HCT116 (cell line): Measurements from ENCODE around the gene GPR180. TPM values are rescaled to one million over a fixed set of nuclear protein-coding genes. Genes with fewer than 3 reads are reported as not detected.

Source experiments
- ATAC-seq: fragments of 200-7000 bp; cut with Tn5 transposase; 2 replicates; pipeline ENCODE4 v1.9.1; 2020; ENCODE audit warnings: mild to moderate bottlenecking, moderate library complexity
- BruUV-seq: library from RNA; stranded (reverse); fragments of 400-500 nt; replicated peaks from 2 replicates; lab custom pipeline; 2021; lab: Mats Ljungman, UMichigan
- CTCF ChIA-PET: fragments of 300-600 bp; sonication (Branson Sonifier 250); formaldehyde crosslinking; loops from one replicate; lab custom pipeline; 2021; ENCODE audit warnings: antibody characterized with exemption; lab: Charles Lee
- POLR2A ChIA-PET: fragments of 300-600, 350-600 bp; sonication (Branson Sonifier 250); formaldehyde crosslinking; loops from one replicate; lab custom pipeline; 2021; ENCODE audit warnings: antibody characterized with exemption; lab: Charles Lee
- RAD21 ChIA-PET, 2 experiments: fragments of 300-600 bp; sonication (Branson Sonifier 250); formaldehyde crosslinking; loops; one replicate each; lab custom pipeline; 2023; ENCODE audit warnings: low total read pairs in 2 of 2; ENCODE audit not compliant: uncharacterized antibody in 2 of 2, unreplicated experiment in 2 of 2, low non-redundant PET in 1 of 2; lab: Charles Lee
- DNase-seq: peaks from one replicate; pipeline ENCODE4 v3.0.0-alpha.2; 2010; ENCODE audit warnings: low read depth, low spot score
- H2AFZ ChIP-seq: fragments of 200-600 bp; shearing (Covaris generic), sonication (generic); 2 replicates; pipeline ENCODE4 v1.6.1; 2017; ENCODE audit warnings: low read depth, mixed run types, mixed read lengths, antibody characterized with exemption, low read length; ENCODE audit not compliant: poor library complexity, severe bottlenecking
- H3K27ac ChIP-seq: 2 replicates; pipeline ENCODE4 v1.5.1; 2012; ENCODE audit warnings: low read depth, low read length
- H3K27me3 ChIP-seq: fragments of 200-600 bp; sonication (generic); 2 replicates; pipeline ENCODE4 v1.6.1; 2016; ENCODE audit warnings: mixed run types, low read length, mixed read lengths; ENCODE audit not compliant: insufficient read depth
- H3K36me3 ChIP-seq, 2 experiments: fragments of 200-500 bp in 1 of 2; fragments of 200-600 bp in 1 of 2; sonication (Bioruptor generic) in 1 of 2; sonication (generic) in 1 of 2; 2 replicates each; pipeline versions ENCODE4 v1.5.1 to v1.6.1; 2014 to 2016; ENCODE audit warnings: low read length in 2 of 2, inconsistent platforms in 1 of 2, mixed read lengths in 1 of 2, mixed run types in 1 of 2; ENCODE audit not compliant: insufficient read depth in 2 of 2, control insufficient read depth in 1 of 2
- H3K4me1 ChIP-seq, 2 experiments: fragments of 200-600 bp in 1 of 2; sonication (generic) in 1 of 2; 2 replicates each; pipeline versions ENCODE4 v1.5.1 to v1.6.1; 2012 to 2017; ENCODE audit warnings: low read length in 2 of 2, inconsistent platforms in 1 of 2, mild to moderate bottlenecking in 1 of 2, mixed read lengths in 1 of 2, mixed run types in 1 of 2, moderate library complexity in 1 of 2; ENCODE audit not compliant: insufficient read depth in 2 of 2, control insufficient read depth in 1 of 2
- H3K4me2 ChIP-seq: fragments of 200-600 bp; sonication (generic); 2 replicates; pipeline ENCODE4 v1.6.1; 2017; ENCODE audit warnings: mixed run types, low read length, mixed read lengths
- H3K4me3 ChIP-seq, 2 experiments: fragments of 200-600 bp in 1 of 2; sonication (generic) in 1 of 2; replicated peaks in 1 of 2; 2 replicates each; pipeline ENCODE4 v1.5.1; 2011 to 2016; ENCODE audit warnings: low read length in 2 of 2, control low read depth in 1 of 2, low read depth in 1 of 2, mild to moderate bottlenecking in 1 of 2, mixed read lengths in 1 of 2, mixed run types in 1 of 2
- H3K79me2 ChIP-seq: fragments of 200-600 bp; sonication (generic); 2 replicates; pipeline ENCODE4 v1.6.1; 2017; ENCODE audit warnings: mild to moderate bottlenecking, mixed run types, low read length, moderate library complexity, mixed read lengths; ENCODE audit not compliant: insufficient read depth
- H3K9ac ChIP-seq: fragments of 200-600 bp; sonication (generic); 2 replicates; pipeline ENCODE4 v1.6.1; 2016; ENCODE audit warnings: low read length, mixed read lengths
- H3K9me2 ChIP-seq: fragments of 200-600 bp; sonication (generic), shearing (Covaris generic); 2 replicates; pipeline ENCODE4 v1.6.1; 2017; ENCODE audit warnings: mixed run types, mild to moderate bottlenecking, moderate library complexity; ENCODE audit not compliant: insufficient read depth
- H3K9me3 ChIP-seq, 2 experiments: fragments of 200-500 bp in 1 of 2; fragments of 200-600 bp in 1 of 2; sonication (Bioruptor generic) in 1 of 2; sonication (generic) in 1 of 2; 2 replicates each; pipeline ENCODE4 v1.6.1; 2014 to 2017; ENCODE audit warnings: low read length in 2 of 2, mixed read lengths in 2 of 2, inconsistent platforms in 1 of 2, low read depth in 1 of 2, mild to moderate bottlenecking in 1 of 2, mixed run types in 1 of 2, moderate library complexity in 1 of 2; ENCODE audit not compliant: control insufficient read depth in 1 of 2, insufficient read depth in 1 of 2
- H4K20me1 ChIP-seq: fragments of 200-600 bp; sonication (generic), shearing (Covaris generic); 2 replicates; pipeline ENCODE4 v1.6.1; 2017; ENCODE audit warnings: mixed run types, mild to moderate bottlenecking, moderate library complexity; ENCODE audit not compliant: insufficient read depth
- CBX3 ChIP-seq: IDR thresholded peaks from 2 replicates; pipeline ENCODE4 v1.6.1; 2012; ENCODE audit warnings: low read depth
- CEBPB ChIP-seq: IDR thresholded peaks from 2 replicates; pipeline ENCODE4 v1.6.1; 2012; ENCODE audit warnings: low read depth
- EGR1 ChIP-seq: IDR thresholded peaks from 2 replicates; pipeline ENCODE4 v1.6.1; 2012; ENCODE audit warnings: low read depth
- EZH2phosphoT487 ChIP-seq: fragments of 200-600 bp; IDR thresholded peaks from 2 replicates; pipeline ENCODE4 v1.6.1; 2018; ENCODE audit warnings: antibody characterized with exemption, borderline replicate concordance
- JUND ChIP-seq: IDR thresholded peaks from 2 replicates; pipeline ENCODE4 v1.6.1; 2012
- POLR2A ChIP-seq: IDR thresholded peaks from 2 replicates; pipeline ENCODE4 v1.7.0; 2011; ENCODE audit warnings: borderline replicate concordance; ENCODE audit not compliant: insufficient read depth, insufficient read length; ENCODE audit errors: extremely low read depth
- SIN3A ChIP-seq: IDR thresholded peaks from 2 replicates; pipeline ENCODE4 v1.6.1; 2012; ENCODE audit warnings: low read depth
- YY1 ChIP-seq: IDR thresholded peaks from 2 replicates; pipeline ENCODE4 v1.6.1; 2011; ENCODE audit warnings: low read length, low read depth, moderate library complexity, mild to moderate bottlenecking; ENCODE audit not compliant: insufficient replicate concordance; ENCODE audit errors: extremely low read depth
- ZFX ChIP-seq: fragments of 450-650 bp; IDR thresholded peaks from 2 replicates; pipeline ENCODE4 v1.6.1; 2017
- intact Hi-C: fragments of 100-400 bp; cut with micrococcal nuclease; formaldehyde crosslinking; loops from 2 replicates; pipeline ENCODE4 v1.10.0; 2022
- total RNA-seq: library from RNA; stranded (reverse); gene quantifications from one replicate; pipeline ENCODE4 v1.2.1, GENCODE V29; 2021; ENCODE audit not compliant: unreplicated experiment
- TF ChIP-seq, protein P1 (sequence below): IDR thresholded peaks from 2 replicates; pipeline ENCODE4 v1.6.1; 2012
- TF ChIP-seq, protein P2 (sequence below), 3 experiments: fragments of 200-600 bp in 1 of 3; sonication (generic) in 1 of 3; IDR thresholded peaks in 2 of 3; conservative IDR thresholded peaks in 1 of 3; 2 replicates each; pipeline ENCODE4 v1.5.1; 2012 to 2017; ENCODE audit warnings: low read depth in 2 of 3, low read length in 2 of 3, antibody characterized with exemption in 1 of 3, borderline replicate concordance in 1 of 3, control low read depth in 1 of 3, mild to moderate bottlenecking in 1 of 3, mixed read lengths in 1 of 3, mixed run types in 1 of 3, moderate library complexity in 1 of 3; ENCODE audit not compliant: insufficient read depth in 1 of 3
- TF ChIP-seq, protein P3 (sequence below): IDR thresholded peaks from 2 replicates; pipeline ENCODE4 v1.6.1; 2012
- TF ChIP-seq, protein P4 (sequence below): IDR thresholded peaks from 2 replicates; pipeline ENCODE4 v1.6.1; 2012; ENCODE audit warnings: low read depth

Gene GPR180
- total RNA-seq, 1 experiment from 2014 or later, result 6.4 TPM

DNA sequence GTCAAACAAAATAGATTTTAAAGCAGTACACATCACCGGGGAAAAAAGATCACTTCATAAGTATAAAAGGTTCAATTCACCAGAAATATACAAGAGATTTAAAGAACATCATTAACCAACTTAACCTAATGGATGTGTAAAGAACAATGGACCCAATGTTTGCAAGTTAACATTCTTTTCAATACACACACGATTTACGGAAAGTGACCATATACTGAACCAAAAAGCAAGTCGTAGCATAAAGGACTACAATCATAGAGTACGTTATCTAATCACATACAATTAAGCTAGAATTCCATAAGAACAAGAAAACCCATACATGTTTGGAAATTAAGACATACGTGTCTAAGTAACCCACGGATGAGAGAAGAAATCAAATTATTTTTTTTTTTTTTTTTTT, 15.3 kb upstream of the GPR180 start:
- Histone ChIP-seq H4K20me1 (no peaks in the 10 kb centered on the region; the same call in 1 of the 2 replicates), H3K9me3 (no peaks in the 10 kb centered on the region), H3K9ac (no peak overlapping the region), H3K36me3 (peaks cover 31 to 36% of the 10 kb centered on the region in 2 experiments), H2AFZ (no peak overlapping the region), H3K27me3 (no peaks in the 10 kb centered on the region), H3K79me2 (peaks cover 66% of the 10 kb centered on the region), H3K4me3 (no peak overlapping the region), H3K9me2 (no peaks in the 10 kb centered on the region), H3K27ac (no peak overlapping the region), H3K4me1 (no peaks in the 10 kb centered on the region), H3K4me2 (no peak overlapping the region)
- ChIA-PET RAD21 (no interaction called here), CTCF (no interaction called here), POLR2A (interaction anchor here (2.0 kb wide), 1 partner anchor 10 kb away, joined by 7 read pairs; the partner anchor contains the start of gene TGDS)
- intact Hi-C loops, result no loop called here
- TF ChIP-seq SIN3A (no peak), POLR2A (no peak), JUND (no peak), CEBPB (no peak), EGR1 (no peak), YY1 (no peak), CBX3 (no peak), EZH2phosphoT487 (no peak), ZFX (no peak)
- TF ChIP-seq, protein P1, sequence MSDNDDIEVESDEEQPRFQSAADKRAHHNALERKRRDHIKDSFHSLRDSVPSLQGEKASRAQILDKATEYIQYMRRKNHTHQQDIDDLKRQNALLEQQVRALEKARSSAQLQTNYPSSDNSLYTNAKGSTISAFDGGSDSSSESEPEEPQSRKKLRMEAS, result no peak
- TF ChIP-seq, protein P2, sequence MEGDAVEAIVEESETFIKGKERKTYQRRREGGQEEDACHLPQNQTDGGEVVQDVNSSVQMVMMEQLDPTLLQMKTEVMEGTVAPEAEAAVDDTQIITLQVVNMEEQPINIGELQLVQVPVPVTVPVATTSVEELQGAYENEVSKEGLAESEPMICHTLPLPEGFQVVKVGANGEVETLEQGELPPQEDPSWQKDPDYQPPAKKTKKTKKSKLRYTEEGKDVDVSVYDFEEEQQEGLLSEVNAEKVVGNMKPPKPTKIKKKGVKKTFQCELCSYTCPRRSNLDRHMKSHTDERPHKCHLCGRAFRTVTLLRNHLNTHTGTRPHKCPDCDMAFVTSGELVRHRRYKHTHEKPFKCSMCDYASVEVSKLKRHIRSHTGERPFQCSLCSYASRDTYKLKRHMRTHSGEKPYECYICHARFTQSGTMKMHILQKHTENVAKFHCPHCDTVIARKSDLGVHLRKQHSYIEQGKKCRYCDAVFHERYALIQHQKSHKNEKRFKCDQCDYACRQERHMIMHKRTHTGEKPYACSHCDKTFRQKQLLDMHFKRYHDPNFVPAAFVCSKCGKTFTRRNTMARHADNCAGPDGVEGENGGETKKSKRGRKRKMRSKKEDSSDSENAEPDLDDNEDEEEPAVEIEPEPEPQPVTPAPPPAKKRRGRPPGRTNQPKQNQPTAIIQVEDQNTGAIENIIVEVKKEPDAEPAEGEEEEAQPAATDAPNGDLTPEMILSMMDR (IDR thresholded peaks at IDR 0.05 in 2 of 3, conservative IDR thresholded peaks at IDR 0.05 in 1 of 3; ENCODE audit: borderline replicate concordance in 1 of 3, insufficient read depth in 1 of 3, low read depth in 2 of 3, low read length in 2 of 3), result no peak
- TF ChIP-seq, protein P3, sequence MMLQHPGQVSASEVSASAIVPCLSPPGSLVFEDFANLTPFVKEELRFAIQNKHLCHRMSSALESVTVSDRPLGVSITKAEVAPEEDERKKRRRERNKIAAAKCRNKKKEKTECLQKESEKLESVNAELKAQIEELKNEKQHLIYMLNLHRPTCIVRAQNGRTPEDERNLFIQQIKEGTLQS, result no peak
- TF ChIP-seq, protein P4, sequence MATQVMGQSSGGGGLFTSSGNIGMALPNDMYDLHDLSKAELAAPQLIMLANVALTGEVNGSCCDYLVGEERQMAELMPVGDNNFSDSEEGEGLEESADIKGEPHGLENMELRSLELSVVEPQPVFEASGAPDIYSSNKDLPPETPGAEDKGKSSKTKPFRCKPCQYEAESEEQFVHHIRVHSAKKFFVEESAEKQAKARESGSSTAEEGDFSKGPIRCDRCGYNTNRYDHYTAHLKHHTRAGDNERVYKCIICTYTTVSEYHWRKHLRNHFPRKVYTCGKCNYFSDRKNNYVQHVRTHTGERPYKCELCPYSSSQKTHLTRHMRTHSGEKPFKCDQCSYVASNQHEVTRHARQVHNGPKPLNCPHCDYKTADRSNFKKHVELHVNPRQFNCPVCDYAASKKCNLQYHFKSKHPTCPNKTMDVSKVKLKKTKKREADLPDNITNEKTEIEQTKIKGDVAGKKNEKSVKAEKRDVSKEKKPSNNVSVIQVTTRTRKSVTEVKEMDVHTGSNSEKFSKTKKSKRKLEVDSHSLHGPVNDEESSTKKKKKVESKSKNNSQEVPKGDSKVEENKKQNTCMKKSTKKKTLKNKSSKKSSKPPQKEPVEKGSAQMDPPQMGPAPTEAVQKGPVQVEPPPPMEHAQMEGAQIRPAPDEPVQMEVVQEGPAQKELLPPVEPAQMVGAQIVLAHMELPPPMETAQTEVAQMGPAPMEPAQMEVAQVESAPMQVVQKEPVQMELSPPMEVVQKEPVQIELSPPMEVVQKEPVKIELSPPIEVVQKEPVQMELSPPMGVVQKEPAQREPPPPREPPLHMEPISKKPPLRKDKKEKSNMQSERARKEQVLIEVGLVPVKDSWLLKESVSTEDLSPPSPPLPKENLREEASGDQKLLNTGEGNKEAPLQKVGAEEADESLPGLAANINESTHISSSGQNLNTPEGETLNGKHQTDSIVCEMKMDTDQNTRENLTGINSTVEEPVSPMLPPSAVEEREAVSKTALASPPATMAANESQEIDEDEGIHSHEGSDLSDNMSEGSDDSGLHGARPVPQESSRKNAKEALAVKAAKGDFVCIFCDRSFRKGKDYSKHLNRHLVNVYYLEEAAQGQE, result no peak
- ATAC-seq (no peak), DNase-seq (no peak)
- BruUV-seq, result no TSS peak
